GM18951 (cell line): Measurements from ENCODE around the gene NELFB.

Experiments used
- POLR2A ChIP-seq: IDR thresholded peaks from 4 replicates; pipeline ENCODE4 v1.6.1; 2011; ENCODE audit warnings: mild to moderate bottlenecking; ENCODE audit not compliant: insufficient read length, insufficient read depth; ENCODE audit errors: extremely low read depth
- in situ Hi-C: fragments of 300-500 bp; cut with MboI; formaldehyde crosslinking; loops from one replicate; pipeline ENCODE4 v1.12.0; 2022; ENCODE audit warnings: low sequenced_read_pairs, mixed read lengths, inconsistent platforms; ENCODE audit not compliant: unreplicated experiment

The NELFB gene

GRCh38 chr9:137254624-137255447 lies at the start of gene NELFB:
TSS of gene NELFB (plus strand) at chr9:137255327.
- in situ Hi-C loops = no loop called here
- peak; percentile 86 for TF ChIP-seq POLR2A

- in situ Hi-C loops = no loop called here
- no peak for TF ChIP-seq POLR2A
These were observed 48.5 kb upstream of the NELFB start for GRCh38 chr9:137206602-137207001.

- TF ChIP-seq POLR2A = no peak
- in situ Hi-C loops = no loop called here
These were observed 43.6 kb upstream of the NELFB start for GRCh38 chr9:137211532-137211931.

GRCh38 chr9:137212520-137212919 lies 42.6 kb upstream of the NELFB start:
- in situ Hi-C loops = no loop called here
- no peak for TF ChIP-seq POLR2A

- TF ChIP-seq POLR2A = no peak
- in situ Hi-C loops = no loop called here
These were observed 41.7 kb upstream of the NELFB start for GRCh38 chr9:137213160-137214060.

GRCh38 chr9:137214620-137215019 lies 40.5 kb upstream of the NELFB start:
- no peak for TF ChIP-seq POLR2A
- in situ Hi-C loops = no loop called here

- in situ Hi-C loops = no loop called here
- no peak for TF ChIP-seq POLR2A
These were observed 39.7 kb upstream of the NELFB start for GRCh38 chr9:137215196-137215986.

- in situ Hi-C loops = no loop called here
- no peak for TF ChIP-seq POLR2A
These were observed 38.8 kb upstream of the NELFB start for GRCh38 chr9:137216188-137216965.

- in situ Hi-C loops = no loop called here
- no peak for TF ChIP-seq POLR2A
These were observed 37.6 kb upstream of the NELFB start for GRCh38 chr9:137217276-137218211.

- in situ Hi-C loops = no loop called here
These were observed 36.8 kb upstream of the NELFB start for GRCh38 chr9:137218212-137218753.

GRCh38 chr9:137218754-137219271 lies 36.3 kb upstream of the NELFB start:
- in situ Hi-C loops = no loop called here
- TF ChIP-seq POLR2A = no peak

More at GRCh38 chr9:137218212-137218753, 36.8 kb upstream of the NELFB start:
- no peak for TF ChIP-seq POLR2A
